ENCODE results near the gene TCERG1L. TPM values are rescaled to one million over a fixed set of nuclear protein-coding genes. Genes with fewer than 3 reads are reported as not detected.

The TCERG1L gene
- total and polyA plus RNA-seq, 10 donors: 0.03 to 1.2 (median 0.30) TPM; not detected in 3

GRCh38 chr10:131221632-131222277, 89.8 kb downstream of the TCERG1L start:
- no peaks in the 10 kb centered on the region for H3K36me3 ChIP-seq
- TF ChIP-seq POLR2AphosphoS5 (IDR thresholded peaks at IDR 0.05) (no peak), CTCF (IDR thresholded peaks at IDR 0.05 in 8 of 11, conservative IDR thresholded peaks at IDR 0.05 in 3 of 11) (no peak), POLR2A (IDR thresholded peaks at IDR 0.05) (no peak)
- DNase-seq: peak; percentile 54
- H3K9me3 ChIP-seq: no peaks in the 10 kb centered on the region
- H3K27ac ChIP-seq: no peak overlapping the region
- intact Hi-C loops (cut with DNase I; ENCODE audit: low total_unique reads): no loop called here
- WGBS, 5 donors: 85 to 91% (median 88%) methylated on average over 23 of the region's 23 CpGs
- H3K4me3 ChIP-seq: no peak overlapping the region
- H3K27me3 ChIP-seq (replicated peaks in 1 of 7): peaks cover 0 to 14% (median 0%) of the 10 kb centered on the region in 7 donors
- H3K4me1 ChIP-seq: no peaks in the 10 kb centered on the region

GRCh38 chr10:131220601-131221171, 90.8 kb downstream of the TCERG1L start:
- TF ChIP-seq CTCF (IDR thresholded peaks at IDR 0.05 in 8 of 11, conservative IDR thresholded peaks at IDR 0.05 in 3 of 11) (no peak), POLR2A (IDR thresholded peaks at IDR 0.05) (no peak), POLR2AphosphoS5 (IDR thresholded peaks at IDR 0.05) (no peak)
- peaks cover 0 to 14% (median 0%) of the 10 kb centered on the region in 7 donors for H3K27me3 ChIP-seq (replicated peaks in 1 of 7)
- no peak overlapping the region for H3K4me3 ChIP-seq
- peak; percentile 71 for DNase-seq
- intact Hi-C loops (cut with DNase I; ENCODE audit: low total_unique reads): no loop called here
- WGBS, 5 donors: 60 to 86% (median 79%) methylated on average over 2 to 11 of the region's 11 CpGs
- H3K9me3 ChIP-seq: no peaks in the 10 kb centered on the region
- H3K4me1 ChIP-seq: no peaks in the 10 kb centered on the region
- no peak overlapping the region for H3K27ac ChIP-seq
- H3K36me3 ChIP-seq: no peaks in the 10 kb centered on the region

GRCh38 chr10:131219955-131220489, 91.5 kb downstream of the TCERG1L start:
- H3K9me3 ChIP-seq: no peaks in the 10 kb centered on the region
- WGBS, 5 donors: 85 to 90% (median 89%) methylated on average over 13 to 15 of the region's 15 CpGs
- no peak for TF ChIP-seq CTCF (IDR thresholded peaks at IDR 0.05 in 8 of 11, conservative IDR thresholded peaks at IDR 0.05 in 3 of 11)
- TF ChIP-seq POLR2A (IDR thresholded peaks at IDR 0.05): no peak
- no peak for TF ChIP-seq POLR2AphosphoS5 (IDR thresholded peaks at IDR 0.05)
- peak; percentile 66 for DNase-seq
- intact Hi-C loops (cut with DNase I; ENCODE audit: low total_unique reads): no loop called here
- no peak overlapping the region for H3K27ac ChIP-seq
- no peaks in the 10 kb centered on the region for H3K4me1 ChIP-seq
- H3K4me3 ChIP-seq: no peak overlapping the region
- H3K27me3 ChIP-seq (replicated peaks in 1 of 7): peaks cover 0 to 14% (median 0%) of the 10 kb centered on the region in 7 donors
- H3K36me3 ChIP-seq: no peaks in the 10 kb centered on the region

GRCh38 chr10:131219584-131219886, 92.0 kb downstream of the TCERG1L start:
- DNase-seq: no peak
- no peaks in the 10 kb centered on the region for H3K36me3 ChIP-seq
- no peak for TF ChIP-seq CTCF (IDR thresholded peaks at IDR 0.05 in 8 of 11, conservative IDR thresholded peaks at IDR 0.05 in 3 of 11)
- no peak for TF ChIP-seq POLR2A (IDR thresholded peaks at IDR 0.05)
- TF ChIP-seq POLR2AphosphoS5 (IDR thresholded peaks at IDR 0.05): no peak
- H3K4me3 ChIP-seq: no peak overlapping the region
- H3K27me3 ChIP-seq (replicated peaks in 1 of 7): peaks cover 0 to 14% (median 0%) of the 10 kb centered on the region in 7 donors
- intact Hi-C loops (cut with DNase I; ENCODE audit: low total_unique reads): no loop called here
- 87 to 95% (median 92%) methylated on average over 6 to 10 of the region's 10 CpGs for WGBS, 5 donors
- H3K4me1 ChIP-seq: no peaks in the 10 kb centered on the region
- no peak overlapping the region for H3K27ac ChIP-seq
- no peaks in the 10 kb centered on the region for H3K9me3 ChIP-seq
